HG02759 (cell line): ENCODE data around the gene GCC2.
"Not testable (repeated sequence)": the region's sequence is repeated elsewhere in the genome, so short reads cannot be mapped to it uniquely, and the experiment has no call there.

Experiments used
- ATAC-seq: cut with Tn5 transposase; IDR thresholded peaks from one replicate; pipeline ENCODE4 v1.9.1; 2021; ENCODE audit warnings: mild to moderate bottlenecking, moderate library complexity; ENCODE audit not compliant: unreplicated experiment

GCC2 gene

DNA sequence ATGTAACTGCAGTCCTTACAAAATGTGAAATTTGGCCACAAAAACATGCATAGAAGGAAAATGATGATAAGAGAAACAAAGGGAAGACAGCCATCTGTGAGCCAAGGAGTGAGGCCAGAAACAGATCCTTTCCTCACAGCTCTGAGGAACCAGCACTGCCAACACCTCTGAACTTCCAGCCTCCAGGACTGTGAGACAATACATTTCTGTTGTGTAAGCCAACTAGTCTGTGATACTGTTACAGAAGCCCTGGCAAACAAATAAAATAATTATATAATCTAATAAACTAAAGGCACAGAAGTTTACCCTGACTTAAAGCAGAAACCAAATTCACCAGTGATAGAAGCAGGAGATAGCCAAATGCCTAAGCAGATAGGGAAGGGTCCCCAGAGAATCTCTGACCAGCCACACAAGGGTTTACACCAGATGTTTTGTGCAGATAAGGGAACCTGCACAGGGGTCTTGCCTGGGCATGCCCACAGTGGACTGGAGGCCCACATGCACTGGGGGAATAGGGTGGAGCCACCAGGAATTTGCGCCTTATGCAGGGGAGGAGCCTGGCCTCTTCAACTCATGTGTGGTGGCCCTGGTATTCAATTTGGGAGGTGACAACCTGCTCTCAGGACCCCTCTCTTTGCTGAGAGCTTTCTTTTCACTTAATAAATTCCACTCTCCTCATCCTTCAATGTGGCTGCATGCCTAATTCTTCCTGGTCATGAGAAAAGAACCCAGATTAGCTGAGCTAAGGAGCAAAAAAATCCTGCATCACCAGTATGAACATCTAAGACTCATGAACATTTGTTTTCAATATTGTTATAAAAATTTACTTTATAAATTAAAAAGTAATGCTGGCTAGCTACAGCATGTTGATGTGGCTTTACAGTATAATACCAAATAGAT is 3.8 kb upstream of the GCC2 start:
- no peak for ATAC-seq

DNA sequence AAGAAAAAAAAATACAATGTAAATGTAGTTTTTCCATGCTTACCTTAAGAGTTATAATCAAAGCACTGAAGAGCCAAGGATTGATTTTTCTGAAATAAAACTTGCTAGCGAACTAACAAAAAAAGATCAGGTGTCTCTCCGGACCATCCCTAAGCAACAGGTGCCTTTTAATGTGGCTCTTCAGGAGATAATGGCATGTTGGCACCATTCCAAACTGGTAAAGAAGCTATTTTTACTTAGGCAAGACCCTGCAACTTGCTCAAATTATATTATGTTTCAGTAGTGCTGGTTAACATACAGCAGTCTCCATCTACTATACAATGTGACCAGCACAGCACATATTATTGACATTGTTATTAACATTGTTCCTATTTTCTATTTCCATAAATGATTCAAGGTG is 2.3 kb upstream of the GCC2 start:
- no peak for ATAC-seq

DNA sequence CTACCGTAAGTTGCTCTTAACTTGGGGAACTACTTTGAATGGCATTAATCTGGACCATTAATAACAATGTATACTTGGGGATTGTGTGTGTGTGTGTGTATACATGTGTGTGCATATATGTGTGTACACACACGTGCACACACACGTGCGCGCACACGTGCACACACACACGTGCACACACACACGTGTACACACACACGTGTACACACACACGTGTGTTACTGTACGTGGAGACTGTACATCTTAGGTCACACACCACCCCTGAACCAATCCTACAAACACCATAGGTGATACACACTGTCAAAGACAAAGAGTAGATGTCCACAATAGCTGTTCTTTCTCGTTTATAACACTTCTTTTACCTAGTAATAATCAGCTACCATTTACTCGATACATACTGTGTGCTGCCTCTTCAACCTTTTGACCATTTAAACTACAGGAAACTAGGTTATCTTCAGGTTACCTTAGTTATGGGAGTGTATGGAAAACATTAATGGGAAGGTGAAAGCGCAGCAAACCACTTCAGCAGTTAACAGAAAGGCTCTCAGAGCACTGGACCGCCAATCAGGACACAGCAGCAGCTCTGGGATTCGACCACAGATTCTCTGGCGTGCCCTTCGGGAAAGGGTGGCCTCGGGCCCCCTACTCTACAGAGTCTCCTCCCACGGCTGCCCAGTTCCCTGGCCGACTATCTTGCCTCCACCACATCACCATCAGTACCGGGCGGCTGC is 894 bp upstream of the GCC2 start:
- no peak for ATAC-seq

DNA sequence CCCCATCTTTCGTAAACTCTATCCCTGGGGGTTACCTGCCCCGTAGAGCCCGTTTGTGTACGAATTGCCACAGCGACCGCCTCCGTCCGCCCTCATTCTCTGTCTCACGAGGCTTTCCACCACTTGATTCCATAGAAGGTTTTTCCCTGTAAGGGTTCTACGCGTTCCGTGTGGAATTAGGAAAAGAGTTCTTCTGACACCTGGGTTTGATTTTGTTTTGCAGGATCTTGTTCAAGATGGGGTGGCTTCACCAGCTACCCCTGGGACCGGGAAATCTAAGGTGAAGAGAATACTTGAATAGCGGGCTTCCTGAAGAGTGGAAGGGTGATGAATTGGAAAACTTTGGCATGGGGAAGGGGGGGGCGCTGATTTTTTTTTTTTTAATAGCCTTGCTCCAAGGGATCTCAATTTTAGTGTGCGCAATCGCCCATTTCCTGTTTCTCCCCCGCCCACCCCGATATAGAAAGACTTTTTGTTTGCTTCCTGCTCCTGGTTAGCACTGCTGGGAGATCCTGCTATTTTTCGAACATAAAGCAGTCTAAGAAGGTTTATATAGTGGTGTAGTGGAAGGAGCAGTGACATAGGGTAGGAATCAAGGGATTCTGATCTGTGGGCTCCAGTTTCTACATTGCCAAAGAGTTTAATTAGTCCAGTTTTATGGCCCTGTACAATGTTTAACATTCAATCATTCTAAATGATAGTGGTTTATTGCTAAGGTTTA is 564 bp downstream of the GCC2 start:
- ATAC-seq, result peak; percentile 40

DNA sequence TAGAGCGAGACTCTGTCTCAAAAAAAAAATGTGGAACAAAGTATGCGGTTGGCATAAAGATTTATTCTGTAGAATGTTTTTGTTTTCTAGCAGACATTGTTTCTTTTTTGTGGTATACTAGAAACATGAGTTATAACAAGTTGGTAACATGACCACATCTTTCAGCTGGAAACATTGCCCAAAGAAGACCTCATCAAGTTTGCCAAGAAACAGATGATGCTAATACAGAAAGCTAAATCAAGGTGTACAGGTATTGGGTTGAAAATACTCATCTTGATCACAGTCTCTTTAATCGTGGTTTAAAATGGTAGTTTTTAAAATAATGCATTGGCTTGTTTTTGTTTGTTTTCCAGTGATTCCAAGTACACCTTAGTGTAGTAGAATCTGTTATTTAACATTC is 1.9 kb downstream of the GCC2 start:
- no peak for ATAC-seq

DNA sequence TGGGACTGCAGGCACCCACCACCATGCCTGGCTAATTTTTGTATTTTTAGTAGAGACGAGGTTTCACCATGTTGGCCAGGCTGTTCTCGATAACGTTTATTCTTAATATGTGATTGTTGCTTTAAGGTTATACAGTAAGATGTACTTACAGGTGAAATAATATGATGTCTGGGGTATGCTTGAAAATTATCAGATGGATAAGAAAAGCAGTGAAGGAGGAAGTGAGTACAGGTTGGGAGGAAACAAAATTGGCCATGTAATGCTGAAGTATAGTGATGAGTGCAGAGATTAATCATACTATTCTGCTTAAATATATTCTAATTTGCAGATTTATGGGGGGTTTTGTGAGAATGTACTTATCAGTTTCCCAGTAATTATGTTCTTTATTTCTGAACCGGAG is 3.0 kb downstream of the GCC2 start:
- no peak for ATAC-seq

DNA sequence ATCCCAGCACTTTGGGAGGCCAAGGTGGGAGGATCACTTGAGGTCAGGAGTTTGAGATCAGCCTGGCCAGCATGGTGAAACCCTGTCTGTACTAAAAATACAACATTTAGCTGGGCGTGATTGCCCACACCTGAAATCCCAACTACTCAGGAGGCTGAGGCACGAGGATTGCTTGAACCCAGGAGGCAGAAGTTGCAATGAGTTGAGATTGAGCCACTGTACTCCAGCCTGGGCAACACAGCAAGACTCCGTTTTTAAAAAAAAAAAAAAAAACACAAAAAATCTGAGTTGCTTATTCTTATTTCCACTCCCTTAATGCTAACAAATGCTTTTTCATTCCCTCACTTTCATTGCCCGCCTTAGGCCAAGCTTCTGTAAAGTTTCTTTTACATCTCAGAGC is 4.5 kb downstream of the GCC2 start:
- ATAC-seq, result not testable (repeated sequence)

DNA sequence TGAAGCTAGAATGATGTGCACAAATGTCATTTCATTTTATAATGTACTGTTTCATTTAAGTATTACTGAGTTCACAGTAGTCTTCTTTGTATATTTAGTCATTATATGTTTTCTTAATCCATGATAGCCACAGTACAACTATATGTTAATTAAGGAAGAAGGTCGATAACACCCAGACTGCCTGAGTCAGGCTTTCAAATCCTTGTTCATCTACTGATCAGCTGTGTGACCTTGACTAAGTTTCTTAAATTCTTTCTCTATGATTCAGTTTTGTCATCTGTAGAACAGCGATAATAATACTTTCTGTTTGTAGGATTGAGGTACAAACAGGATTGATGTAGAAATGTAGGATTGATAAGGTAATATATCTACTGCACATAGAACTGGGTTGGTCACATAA is 5.4 kb downstream of the GCC2 start:
- ATAC-seq, result no peak

DNA sequence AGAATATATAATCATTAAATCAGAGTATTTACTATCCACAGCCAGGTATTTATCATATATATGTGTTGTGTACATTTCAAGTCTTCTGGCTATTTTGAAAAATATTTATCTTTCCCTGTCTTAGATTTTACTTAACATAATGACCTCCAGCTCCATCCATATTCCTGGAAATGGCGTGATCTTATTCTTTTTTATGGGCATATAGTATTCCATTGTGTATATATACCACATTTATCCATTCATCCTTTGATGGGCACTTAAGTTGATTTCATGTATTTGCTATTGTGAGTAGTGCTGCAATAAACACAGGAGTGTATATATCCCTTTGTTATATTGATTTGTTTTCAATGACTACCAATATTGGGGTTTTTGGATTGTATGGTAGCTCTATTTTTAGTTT is 6.6 kb downstream of the GCC2 start:
- no peak for ATAC-seq

DNA sequence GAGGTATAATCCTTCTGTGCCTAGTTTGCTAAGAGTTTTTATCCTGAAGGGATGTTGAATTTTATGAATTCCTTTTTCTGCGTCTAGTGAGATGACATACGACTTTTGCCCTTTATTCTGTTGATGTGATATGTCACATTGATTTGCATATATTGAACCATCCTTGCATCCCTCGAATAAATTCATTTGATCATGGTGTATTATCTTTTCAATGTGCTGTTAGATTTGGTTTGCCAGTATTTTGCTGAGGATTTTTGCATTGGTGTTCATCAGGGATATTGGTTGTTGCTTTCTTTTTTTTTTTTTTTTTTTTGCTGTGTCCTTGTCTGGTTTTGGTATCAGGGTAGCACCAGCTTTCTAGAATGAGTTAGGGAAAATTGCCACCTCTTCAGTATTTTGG is 9.1 kb downstream of the GCC2 start:
- no peak for ATAC-seq

DNA sequence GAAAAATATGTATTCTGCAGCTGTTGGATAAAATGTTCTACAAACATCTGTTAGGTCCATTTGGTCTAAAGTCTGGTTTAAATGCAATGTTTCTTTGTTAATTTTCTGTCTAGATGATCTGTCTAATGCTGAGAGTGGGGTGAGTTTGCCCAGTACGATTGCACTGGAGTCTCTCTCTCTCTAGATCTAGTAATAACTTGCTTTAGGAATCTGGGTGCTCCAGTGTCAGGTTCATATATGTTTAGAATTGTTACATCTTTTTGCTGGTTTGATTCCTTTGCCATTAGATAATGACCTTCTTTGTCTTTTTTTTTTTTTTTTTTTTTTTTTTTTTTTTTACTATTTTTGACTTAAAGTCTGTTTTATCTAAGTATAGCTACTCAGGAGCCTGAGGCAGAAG is 10.4 kb downstream of the GCC2 start:
- ATAC-seq, result no peak

DNA sequence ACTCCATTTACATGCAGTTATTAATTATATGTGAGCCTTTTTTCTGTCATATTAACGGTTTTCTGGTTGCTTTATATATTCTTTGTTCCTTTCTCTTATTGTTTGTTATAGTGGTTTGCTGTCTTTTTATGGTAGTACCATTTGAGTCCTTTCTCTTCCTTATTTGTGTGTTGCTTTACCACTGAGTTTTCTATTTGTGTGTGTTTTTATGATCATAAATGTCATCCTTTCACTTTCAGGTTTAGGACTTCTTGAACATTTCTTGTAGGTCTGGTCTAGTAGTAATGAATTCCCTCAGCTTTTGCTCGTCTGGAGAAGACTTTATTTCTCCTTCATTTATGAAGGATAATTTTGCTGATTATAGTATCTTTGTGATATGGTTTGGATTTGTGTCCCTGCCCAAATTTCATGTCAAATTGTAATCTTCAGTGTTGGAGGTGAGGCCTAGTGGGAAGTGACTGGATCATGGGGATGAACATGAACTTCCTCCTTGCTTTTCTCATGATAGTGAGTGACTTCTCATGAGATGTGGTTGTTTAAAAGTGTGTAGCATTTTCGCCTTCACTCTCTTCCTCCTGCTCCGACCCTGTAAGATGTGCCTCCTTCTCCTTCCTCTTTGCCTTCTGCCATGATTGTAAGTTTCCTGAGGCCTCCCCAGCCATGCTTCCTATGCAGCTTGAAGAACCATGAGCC is 11.5 kb downstream of the GCC2 start:
- ATAC-seq, result peak; percentile 91

DNA sequence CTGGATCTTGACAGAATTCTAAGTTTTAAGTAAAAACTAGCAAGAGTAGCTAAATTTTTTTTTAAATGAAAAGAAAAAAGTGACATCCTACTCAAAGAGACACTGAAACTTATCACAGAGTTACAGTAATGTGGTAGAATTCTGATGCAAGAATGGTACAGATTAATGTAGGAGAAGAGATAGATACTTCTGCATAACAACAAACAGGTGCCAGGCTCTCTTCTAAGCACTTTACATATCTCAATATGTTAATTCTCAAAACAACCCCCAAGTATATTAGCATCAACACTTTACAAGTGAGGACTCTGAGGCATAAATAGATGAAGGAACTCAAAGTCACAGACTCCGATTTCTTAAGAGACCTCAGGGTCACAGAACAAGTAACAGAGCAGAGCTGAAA is 28.1 kb downstream of the GCC2 start:
- ATAC-seq, result no peak

DNA sequence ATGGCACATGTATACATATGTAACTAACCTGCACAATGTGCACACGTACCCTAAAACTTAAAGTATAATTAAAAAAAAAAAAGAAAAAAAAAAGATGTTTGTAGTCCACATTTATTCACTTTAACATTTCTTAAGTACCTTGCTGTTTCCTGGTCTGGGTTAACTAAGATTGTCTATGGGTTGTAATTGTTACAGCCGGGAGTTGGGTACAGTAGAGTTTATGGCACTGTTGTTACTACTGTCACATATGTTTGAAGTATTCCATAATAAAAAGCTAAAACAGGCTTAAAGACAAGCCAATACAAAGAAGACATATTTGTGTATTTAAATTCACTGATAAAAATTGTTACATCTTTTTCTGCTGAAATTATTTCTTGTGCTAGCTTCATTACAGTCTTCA is 36.2 kb downstream of the GCC2 start:
- ATAC-seq, result no peak

DNA sequence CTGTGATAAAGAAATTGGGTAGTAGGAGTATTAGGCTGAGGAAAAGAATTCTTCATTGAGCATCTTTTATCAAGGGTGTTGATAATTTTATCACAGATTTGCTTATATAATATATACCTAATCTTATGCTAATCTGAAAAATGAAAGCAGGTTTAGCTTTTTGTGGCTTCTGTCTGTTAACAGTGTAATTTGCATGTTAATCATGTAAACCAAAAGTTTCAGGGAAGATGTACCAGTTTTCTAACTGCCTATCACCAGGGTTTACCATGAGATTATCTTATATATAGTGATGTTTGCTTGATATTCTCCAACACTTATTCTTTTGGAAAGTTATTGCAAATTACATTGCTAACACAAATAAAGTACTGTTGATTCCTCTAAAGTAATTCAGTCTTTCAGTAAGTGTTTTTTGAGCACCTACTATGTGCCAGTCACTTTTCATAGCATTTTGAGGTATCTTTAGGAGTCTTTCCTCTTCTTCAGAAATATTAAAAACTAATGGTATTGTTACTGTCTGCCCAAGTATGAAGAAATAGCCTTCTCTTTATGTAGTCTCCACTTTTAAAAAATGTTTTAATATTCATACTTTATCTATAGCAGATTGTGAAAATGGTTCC is 41.6 kb downstream of the GCC2 start:
- no peak for ATAC-seq

DNA sequence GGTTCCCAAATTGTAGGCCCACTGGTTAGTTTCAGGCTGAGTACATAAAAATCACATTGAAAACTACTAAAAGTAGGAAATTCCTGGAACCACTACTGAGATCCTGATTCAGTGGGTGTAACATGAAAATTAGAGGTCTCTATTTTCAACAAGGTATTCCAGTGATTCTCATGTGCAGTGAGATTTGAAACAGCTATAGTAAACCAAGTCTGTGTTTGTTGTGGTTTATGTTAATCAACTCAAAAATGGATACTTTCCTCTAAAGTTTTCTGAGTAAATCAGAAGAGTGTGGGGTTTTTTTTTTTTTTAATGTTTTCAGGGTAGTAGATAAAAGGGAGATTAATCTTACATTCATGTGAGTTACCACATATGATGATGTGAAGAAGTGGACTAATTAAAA is 42.8 kb downstream of the GCC2 start:
- ATAC-seq, result no peak

DNA sequence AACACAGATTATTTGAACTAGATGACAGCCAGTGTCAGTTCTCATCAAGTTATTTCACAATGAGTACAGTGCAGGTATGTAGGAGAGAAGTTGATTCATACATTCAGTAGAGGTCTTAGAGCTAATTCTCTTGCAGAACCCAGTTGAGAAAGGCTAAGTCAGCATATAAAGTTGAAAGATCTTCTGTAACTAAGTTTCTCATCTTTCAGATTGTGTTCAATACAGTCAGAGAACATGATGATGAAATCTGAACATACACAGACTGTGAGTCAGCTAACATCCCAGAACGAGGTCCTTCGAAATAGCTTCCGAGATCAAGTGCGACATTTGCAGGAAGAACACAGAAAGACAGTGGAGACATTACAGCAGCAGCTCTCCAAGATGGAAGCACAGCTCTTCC is 43.4 kb downstream of the GCC2 start:
- ATAC-seq, result no peak

DNA sequence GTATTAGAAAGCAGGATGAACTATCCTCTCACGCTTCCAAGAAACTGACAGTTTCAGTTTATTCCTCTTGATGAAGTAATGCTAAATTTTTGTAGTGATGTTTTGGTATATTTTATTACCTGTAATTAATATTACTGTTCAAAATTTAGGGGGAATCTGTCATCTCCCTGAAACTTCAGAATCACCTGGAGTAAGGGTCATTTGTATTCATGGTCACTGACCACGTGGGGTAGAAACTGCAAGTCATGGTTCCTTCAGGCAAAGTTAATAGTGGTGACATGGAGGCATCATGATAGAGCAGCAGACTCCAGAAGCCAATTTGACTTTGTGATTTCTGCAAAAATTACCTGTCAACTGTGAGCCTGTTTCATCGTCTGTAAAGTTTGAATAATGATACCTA is 47.2 kb downstream of the GCC2 start:
- not testable (repeated sequence) for ATAC-seq

DNA sequence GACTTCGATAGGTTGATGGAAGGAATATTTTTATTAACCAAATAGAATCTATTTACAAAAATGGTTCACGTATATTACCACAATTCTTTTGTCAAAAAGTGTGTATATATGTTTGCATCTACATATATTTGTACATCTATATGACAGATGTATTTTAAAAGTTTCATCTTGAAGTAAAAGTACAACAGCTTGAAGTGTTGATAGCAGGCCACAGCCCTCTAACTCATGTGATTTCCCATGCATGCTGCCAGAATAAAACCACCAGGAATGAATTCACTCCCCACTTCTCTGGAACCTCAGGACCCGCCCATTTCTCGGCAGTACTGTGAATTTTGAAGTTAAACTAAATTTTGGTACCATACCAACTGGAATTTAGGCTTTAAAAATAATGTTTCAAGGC is 58.6 kb downstream of the GCC2 start:
- not testable (repeated sequence) for ATAC-seq

DNA sequence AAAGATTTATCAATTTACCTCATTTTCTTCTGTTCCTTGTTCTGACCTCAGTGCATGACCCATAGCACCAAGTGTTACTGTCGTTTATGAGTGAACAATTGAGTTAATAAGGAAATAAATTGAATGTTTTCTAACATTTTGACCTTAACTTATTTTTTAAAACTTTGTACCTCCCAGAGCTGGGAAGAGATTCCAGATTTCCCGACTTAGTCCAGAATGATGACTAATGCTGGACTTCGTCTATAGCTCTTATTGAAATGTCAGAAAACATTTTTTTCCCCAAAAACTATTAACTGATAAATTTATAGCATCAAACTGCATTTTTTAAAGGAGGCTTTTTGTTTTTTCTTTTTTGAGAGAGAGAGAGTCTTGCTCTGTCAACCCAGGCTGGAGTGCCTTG is 63.4 kb downstream of the GCC2 start:
- ATAC-seq, result not testable (repeated sequence)

DNA sequence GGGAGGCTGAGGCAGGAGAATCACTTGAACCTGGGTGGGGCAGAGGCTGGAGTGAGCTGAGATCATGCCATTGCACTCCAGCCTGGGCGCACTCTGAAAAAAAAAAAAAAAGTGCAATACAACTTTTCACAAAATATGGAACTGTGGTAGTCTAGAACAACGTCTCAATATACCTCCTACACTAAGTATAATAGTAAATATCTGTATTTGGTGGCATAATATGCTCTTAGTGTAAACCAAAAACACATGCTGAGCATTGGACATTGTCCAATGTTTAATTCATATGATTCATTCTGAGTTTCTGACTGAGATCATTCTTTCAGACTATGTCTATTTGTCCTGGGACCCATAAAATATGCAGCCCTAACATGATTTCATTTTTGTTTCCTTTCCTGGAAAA is 65.5 kb downstream of the GCC2 start:
- not testable (repeated sequence) for ATAC-seq
